ENCODE results near the gene HAUS7. TPM values are rescaled to one million over a fixed set of nuclear protein-coding genes. Genes with fewer than 3 reads are reported as not detected.

The HAUS7 gene
- polyA plus RNA-seq, 1 experiment, result 38.4 TPM

DNA sequence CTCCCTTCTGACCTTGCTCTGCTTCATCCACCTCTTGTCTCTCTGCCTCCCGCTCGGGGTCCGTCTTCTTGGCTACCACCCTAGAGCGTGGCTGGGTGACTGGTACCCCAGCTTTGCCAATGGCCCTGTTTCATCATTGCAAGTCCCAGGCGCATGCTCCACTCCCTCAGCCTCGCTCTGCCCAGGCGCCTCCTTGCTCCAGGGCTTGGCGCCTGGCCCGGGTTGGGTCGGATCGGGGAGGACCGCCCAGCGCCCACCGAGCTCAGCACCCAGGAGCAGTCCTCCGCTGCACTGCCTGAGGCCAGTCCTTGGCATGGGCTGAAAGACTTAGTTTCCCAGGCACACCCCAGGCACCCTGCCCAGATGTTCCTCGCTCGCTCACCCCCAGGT lies 25.0 kb upstream of the HAUS7 start:
- Histone ChIP-seq H3K27me3 (ENCODE audit: control insufficient read depth, insufficient read depth, low read length) (no peaks in the 10 kb centered on the region), H3K36me3 (ENCODE audit: control insufficient read depth, insufficient read depth, low read length) (no peaks in the 10 kb centered on the region; the same call in 1 of the 2 replicates), H3K4me3 (ENCODE audit: low read depth, low read length) (peak overlapping the region; percentile 71)
- TF ChIP-seq, protein P1, sequence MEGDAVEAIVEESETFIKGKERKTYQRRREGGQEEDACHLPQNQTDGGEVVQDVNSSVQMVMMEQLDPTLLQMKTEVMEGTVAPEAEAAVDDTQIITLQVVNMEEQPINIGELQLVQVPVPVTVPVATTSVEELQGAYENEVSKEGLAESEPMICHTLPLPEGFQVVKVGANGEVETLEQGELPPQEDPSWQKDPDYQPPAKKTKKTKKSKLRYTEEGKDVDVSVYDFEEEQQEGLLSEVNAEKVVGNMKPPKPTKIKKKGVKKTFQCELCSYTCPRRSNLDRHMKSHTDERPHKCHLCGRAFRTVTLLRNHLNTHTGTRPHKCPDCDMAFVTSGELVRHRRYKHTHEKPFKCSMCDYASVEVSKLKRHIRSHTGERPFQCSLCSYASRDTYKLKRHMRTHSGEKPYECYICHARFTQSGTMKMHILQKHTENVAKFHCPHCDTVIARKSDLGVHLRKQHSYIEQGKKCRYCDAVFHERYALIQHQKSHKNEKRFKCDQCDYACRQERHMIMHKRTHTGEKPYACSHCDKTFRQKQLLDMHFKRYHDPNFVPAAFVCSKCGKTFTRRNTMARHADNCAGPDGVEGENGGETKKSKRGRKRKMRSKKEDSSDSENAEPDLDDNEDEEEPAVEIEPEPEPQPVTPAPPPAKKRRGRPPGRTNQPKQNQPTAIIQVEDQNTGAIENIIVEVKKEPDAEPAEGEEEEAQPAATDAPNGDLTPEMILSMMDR (IDR thresholded peaks at IDR 0.05; ENCODE audit: insufficient read depth, low read depth, low read length), result no peak; the same call in 1 of the 2 replicates
- CTCF ChIA-PET, result interaction anchor here (1.1 to 5.9 kb wide), 4 partner anchors 12 to 554 kb away, joined by 4 to 77 read pairs (median 8); partner anchors contain the start of gene HAUS7
- no peak for DNase-seq (ENCODE audit: low read depth)
- POLR2A ChIA-PET, result no interaction called here

DNA sequence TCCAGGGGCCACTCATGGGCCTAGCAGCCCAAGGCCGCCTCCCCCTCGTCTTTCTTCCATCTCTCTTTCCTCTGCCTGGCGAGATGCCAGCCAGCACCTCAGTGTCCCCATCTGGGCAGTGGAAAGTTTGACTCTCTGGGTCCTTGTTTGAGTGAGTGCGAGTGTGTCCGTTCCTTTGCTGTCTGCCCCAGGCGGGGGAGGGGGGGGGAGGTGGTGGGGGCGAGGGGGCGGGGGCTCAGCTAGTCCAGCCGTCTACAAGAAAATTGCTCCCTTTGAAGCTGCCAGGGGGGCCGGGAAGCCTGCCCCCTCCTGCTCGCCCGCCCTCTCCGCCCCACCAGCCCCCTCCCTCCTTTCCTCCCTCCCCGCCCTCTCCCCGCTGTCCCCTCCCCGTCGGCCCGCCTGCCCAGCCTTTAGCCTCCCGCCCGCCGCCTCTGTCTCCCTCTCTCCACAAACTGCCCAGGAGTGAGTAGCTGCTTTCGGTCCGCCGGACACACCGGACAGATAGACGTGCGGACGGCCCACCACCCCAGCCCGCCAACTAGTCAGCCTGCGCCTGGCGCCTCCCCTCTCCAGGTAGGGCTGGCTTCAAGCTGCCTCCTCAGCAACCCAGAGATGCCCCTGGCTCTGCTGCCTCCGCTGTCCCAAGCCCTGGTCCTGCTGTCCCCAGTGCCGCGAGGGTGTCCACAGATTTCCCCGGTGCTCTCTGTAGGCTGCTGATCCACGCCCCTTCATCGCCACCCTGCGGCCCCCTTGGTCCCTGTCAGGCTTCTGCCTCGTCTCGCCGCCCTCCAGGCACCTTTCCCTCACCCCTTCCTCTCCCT lies 24.4 kb upstream of the HAUS7 start, which contains the start of gene BGN:
Gene BGN, plus strand, starts transcription at position 440 of the 821 bp plus-strand sequence. CDS start 9,652 bp downstream, outside the sequence.
- TF ChIP-seq, protein P1 (IDR thresholded peaks at IDR 0.05; ENCODE audit: insufficient read depth, low read depth, low read length), result peak; percentile 46
- ChIA-PET POLR2A (no interaction called here), CTCF (interaction anchor here (1.0 to 5.9 kb wide), 4 partner anchors 12 to 553 kb away, joined by 4 to 77 read pairs (median 6); partner anchors contain the start of gene HAUS7)
- H3K36me3 ChIP-seq (ENCODE audit: control insufficient read depth, insufficient read depth, low read length), result no peaks in the 10 kb centered on the region; the same call in 1 of the 2 replicates
- no peak for DNase-seq (ENCODE audit: low read depth)
- no peaks in the 10 kb centered on the region for H3K27me3 ChIP-seq (ENCODE audit: control insufficient read depth, insufficient read depth, low read length)
- peak within 1 kb of the TSS; percentile 71 for H3K4me3 ChIP-seq (ENCODE audit: low read depth, low read length)

DNA sequence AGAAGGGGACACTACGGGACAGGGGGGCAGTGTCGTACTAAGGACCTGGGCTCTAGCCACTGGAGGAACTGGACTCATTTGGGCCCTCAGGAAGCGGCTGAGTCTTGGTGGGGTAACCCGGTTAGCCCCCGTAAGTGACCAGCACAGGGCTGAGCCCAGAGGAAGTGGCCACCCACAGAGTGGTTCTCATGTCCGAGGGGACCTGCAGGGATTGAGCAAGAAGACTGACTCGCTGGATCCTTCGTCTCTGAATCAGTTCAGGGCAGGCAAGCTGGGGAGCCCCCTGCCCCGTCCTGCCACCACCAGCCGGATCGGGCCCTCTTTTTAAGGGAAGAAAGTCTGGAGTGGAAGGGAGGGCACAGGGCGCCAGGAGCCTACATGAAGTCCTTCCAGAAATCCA lies 23.7 kb upstream of the HAUS7 start:
- TF ChIP-seq, protein P1 (IDR thresholded peaks at IDR 0.05; ENCODE audit: insufficient read depth, low read depth, low read length), result no peak
- Histone ChIP-seq H3K36me3 (ENCODE audit: control insufficient read depth, insufficient read depth, low read length) (no peaks in the 10 kb centered on the region; the same call in 1 of the 2 replicates), H3K27me3 (ENCODE audit: control insufficient read depth, insufficient read depth, low read length) (no peaks in the 10 kb centered on the region), H3K4me3 (ENCODE audit: low read depth, low read length) (peak overlapping the region; percentile 71)
- CTCF ChIA-PET, result interaction anchor here (1.0 to 5.9 kb wide), 5 partner anchors 11 to 33 kb away, joined by 3 to 77 read pairs (median 4); partner anchors contain the start of gene HAUS7
- DNase-seq (ENCODE audit: low read depth), result no peak
- POLR2A ChIA-PET, result no interaction called here

DNA sequence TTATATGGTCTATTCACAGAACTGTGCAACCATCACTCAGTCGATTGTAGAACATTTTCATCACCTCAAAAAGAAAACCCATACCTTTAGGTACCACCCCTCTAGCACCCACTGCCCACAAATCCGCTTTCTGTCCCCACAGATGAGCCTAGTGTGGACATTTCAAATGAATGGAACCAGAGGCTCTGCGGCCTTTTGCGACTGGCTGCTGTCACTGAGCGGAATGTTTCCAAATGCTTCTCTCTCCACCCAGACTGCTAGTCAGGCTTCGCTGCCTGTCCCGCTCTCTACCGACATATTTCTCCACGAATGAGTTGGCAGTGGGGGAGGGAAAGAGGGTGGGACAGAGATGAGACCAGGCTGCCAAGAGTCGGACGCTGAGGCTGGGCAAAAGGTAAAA lies 22.7 kb upstream of the HAUS7 start:
- DNase-seq (ENCODE audit: low read depth), result no peak
- Histone ChIP-seq H3K4me3 (ENCODE audit: low read depth, low read length) (no peak overlapping the region), H3K36me3 (ENCODE audit: control insufficient read depth, insufficient read depth, low read length) (no peaks in the 10 kb centered on the region; the same call in 1 of the 2 replicates), H3K27me3 (ENCODE audit: control insufficient read depth, insufficient read depth, low read length) (no peaks in the 10 kb centered on the region)
- CTCF ChIA-PET, result interaction anchor here (1.3 to 5.9 kb wide), 3 partner anchors 10 to 32 kb away, joined by 3 to 77 read pairs (median 3); partner anchors contain the start of gene HAUS7
- TF ChIP-seq, protein P1 (IDR thresholded peaks at IDR 0.05; ENCODE audit: insufficient read depth, low read depth, low read length), result no peak
- POLR2A ChIA-PET, result no interaction called here

DNA sequence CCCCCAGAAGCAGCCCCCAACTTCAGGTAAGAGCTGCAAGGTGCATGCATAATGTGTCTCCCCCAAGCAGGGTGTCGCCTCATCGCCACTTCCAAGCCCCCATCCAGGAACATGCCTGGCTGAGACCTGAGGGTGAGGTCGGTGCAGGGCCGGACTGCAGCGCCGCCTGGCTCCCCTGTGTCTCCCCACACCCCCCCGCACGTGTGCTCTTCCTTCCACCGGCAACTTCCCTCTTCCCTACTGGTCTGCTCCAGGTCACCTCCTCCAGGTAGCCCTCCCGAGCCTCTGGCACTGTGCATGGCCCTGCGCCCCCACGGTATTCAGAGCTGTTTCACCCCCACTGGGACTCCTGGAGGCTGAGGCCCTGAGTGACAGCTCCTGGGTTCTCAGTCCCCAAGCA lies 22.2 kb upstream of the HAUS7 start:
- no peaks in the 10 kb centered on the region for H3K27me3 ChIP-seq (ENCODE audit: control insufficient read depth, insufficient read depth, low read length)
- no peak for DNase-seq (ENCODE audit: low read depth)
- CTCF ChIA-PET, result interaction anchor here (1.1 to 3.3 kb wide), 4 partner anchors 16 to 32 kb away, joined by 3 to 23 read pairs (median 4); partner anchors contain the start of gene HAUS7
- H3K4me3 ChIP-seq (ENCODE audit: low read depth, low read length), result no peak overlapping the region
- POLR2A ChIA-PET, result interaction anchor here (0.6 kb wide), 1 partner anchor 21 kb away, joined by 3 read pairs; no protein-coding TSS in a partner anchor
- TF ChIP-seq, protein P1 (IDR thresholded peaks at IDR 0.05; ENCODE audit: insufficient read depth, low read depth, low read length), result no peak
- no peaks in the 10 kb centered on the region for H3K36me3 ChIP-seq (ENCODE audit: control insufficient read depth, insufficient read depth, low read length)

All from BJ (cell line).